ENCODE measurements around the gene FOXP1.

The FOXP1 gene

GRCh38 chr3:71585887-71586809, 2.6 kb upstream of the FOXP1 start:
- DNase-seq, result no peak

DNA sequence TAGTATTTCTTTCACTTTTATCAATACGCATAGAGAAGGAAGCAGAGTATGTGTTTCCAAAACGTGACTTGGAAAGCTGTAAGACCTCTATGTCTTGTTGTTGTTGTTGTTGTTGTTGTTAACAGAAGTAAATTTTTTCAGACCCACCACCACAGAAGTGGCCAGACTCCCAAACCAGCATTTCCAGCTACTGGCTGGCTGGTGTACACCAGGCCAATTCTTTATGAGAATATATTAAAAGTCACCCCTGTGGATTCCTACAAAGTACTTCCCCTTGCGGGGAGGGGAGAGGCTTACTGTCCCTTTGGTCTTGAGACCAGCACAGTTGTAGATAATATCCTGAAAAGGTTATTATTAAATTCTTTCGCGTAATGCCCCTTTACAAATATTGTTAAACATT, 1.6 kb upstream of the FOXP1 start:
- no peak for DNase-seq

- DNase-seq, result peak; percentile 78
Observed at GRCh38 chr3:71584394-71585011, 975 bp upstream of the FOXP1 start.

GRCh38 chr3:71582612-71583565, 639 bp downstream of the FOXP1 start:
- DNase-seq, result peak; percentile 80

GRCh38 chr3:71582036-71582611, 1.4 kb downstream of the FOXP1 start:
- no peak for DNase-seq

DNA sequence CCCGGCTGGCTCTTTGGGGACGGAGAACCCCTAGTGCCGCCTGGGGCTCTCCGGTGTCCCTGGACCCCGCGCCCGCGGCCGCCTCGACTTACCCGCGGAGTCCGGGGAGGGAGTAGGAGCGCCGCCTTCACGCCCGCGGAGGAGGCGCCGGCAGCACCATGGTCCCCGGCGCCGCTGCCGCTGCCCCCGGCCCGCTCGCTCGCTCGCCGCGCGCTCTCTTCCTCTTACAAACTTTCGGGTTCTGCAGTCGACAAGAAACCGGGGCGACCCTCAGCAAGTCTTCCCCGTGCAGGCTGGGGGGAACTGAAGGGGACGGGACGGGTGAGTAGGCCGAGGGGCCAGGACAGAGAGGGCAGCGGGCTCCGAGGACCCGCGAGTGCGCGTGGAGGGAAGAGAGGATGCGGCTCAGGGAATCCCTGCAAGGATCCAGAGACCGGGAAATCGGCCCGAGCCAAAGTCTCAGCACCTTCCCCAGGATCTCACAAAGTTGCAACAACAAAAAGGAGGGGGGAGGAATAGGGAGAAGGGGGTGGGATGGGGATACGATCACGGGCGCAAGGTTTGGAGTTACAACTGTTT, 2.0 kb downstream of the FOXP1 start:
- peak; percentile 79 for DNase-seq

DNA sequence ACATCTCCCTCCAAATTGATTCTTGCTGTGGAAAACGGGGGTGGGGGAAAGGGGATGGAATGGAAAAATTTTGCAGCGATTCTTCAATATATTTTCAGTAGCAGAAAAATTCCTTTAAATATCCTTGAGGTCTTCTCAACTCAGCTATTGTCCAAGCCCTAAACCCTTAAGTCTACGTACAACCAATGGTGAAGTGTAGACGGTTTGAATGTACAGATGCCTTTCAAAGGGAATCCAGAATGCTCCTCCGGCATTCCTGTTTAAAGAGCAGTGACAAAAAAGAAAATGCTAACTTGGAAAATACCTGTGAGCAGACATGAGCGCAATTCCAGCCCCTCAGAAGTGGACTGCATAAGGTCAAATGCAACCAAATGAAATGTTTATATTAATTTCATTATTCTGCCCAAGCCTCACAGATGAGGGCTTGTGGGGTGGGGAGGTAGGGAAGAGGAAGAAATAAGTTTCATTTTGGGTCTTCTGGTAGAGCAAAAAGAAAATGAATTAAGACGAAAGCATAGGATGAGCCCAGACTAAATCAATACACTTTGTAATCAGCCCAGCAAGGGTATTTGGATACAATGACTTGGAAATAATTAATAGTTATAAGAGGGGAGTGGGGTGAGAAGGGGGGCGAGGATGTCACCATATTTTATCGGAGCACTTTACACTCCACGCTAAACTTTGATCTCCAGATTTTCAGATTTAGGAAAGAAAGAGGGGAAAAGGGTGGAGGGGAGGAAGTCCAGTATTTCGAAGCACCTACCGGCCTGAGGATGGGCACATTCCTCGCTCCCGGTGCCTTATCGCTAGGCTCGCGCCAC, 2.7 kb downstream of the FOXP1 start:
- no peak for DNase-seq

GRCh38 chr3:71579935-71580406, 3.6 kb downstream of the FOXP1 start:
- DNase-seq, result no peak

DNA sequence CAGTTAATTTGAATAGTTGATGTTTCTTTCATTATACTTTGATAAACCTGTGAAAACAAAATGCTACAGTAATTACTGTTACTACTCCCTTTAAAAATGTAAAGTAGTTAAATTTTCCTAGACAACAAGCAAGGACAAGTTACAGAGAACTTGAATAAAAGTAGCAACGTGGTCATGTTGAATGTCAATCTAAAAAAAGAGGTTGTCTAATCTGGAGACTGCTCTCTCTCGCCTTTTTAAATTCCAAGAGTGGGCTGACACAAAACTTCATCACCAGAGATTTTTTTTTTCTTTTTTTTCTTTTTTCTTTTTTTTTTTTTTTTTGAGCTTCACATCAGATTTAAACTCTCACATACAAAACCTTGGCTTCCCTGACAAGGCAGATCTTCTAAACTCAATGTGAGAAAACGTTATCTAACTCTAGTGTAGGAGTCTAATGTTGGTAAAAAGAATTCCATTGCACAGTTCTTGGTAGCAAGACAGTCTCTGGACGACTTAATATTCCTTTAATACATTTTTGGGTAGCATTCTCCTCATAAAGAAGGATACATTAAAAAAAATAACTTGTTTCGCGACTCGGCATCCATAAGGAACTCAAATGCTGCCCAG, 4.1 kb downstream of the FOXP1 start:
- no peak for DNase-seq

- DNase-seq, result no peak
Observed at GRCh38 chr3:71578054-71578751, 5.3 kb downstream of the FOXP1 start.

DNA sequence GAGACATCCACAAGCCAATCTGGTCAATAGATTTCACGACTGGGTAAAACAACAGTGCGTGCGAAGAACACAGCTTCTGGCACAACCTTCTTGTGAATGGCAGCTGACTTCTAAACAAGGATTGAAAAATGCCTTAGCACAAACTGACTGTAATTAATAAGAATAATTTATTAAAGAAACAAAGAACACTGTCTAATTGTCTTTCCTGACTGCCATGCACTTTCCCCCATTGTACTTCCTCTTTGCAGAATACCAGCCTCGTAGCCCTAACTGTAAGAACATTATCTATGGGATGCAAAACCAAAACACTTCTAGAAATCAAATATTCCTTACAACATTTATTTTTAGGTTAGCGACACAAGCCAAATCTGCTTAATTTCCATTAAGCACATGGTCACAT, 6.5 kb downstream of the FOXP1 start:
- no peak for DNase-seq

DNA sequence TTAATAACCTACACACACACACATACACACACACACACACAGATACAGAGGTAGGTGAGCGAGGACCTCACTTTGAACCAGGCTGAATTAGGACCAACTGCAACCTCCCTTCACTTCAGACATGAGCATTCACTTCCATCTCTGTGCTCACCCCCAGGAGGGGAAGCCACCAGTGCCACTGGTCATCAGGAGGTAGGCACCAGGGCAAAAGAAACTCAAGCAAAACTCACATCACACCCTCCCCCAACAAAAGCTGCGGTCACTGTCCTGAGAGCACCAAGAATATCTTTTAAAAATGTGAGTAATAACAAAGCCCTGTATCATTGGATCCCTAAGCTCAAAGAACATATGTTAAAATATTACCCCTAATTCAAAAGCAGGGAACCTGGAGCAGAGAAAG, 8.1 kb downstream of the FOXP1 start:
- DNase-seq, result no peak

DNA sequence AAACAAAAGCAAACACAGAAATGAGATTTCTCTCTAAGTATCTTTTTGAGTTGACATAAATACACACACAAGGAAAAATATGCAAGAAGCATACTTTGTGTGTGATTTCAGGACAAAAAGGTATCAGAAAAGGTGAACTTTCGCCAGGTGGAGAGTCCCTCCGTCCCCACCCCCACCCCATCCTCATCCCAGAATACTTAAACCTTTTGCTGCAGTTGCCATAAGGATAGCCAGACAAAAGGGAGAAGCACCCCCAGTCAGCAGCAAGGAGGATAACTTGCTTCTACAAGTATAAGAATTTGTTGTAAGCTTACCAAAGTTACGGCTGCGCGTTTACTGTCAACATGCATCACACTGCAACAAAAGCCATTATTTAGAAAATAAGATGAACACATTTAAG, 10.3 kb downstream of the FOXP1 start:
- DNase-seq, result no peak

- no peak for DNase-seq
Observed at GRCh38 chr3:71570546-71570945, 13.0 kb downstream of the FOXP1 start.

DNA sequence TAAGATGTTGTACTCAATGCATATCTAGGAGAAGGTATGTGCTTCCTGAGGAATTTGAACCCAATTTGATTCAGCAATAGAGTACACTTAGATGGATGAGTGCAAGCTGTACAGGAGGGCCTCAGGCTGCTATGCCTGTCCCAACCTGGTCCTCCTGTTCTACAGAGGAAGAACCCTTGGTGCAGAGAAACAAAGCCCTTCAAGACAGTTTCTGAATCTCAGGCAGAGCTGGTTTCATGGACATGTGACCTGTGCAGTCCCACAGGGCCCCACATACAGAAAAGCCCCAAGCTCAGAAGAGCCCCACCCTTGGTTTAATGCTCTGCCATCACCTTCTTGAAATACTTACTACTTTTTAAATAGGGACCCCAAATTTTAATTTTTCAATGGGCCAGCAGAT, 15.3 kb downstream of the FOXP1 start:
- DNase-seq, result no peak

- no peak for DNase-seq
Observed at GRCh38 chr3:71566776-71567175, 16.8 kb downstream of the FOXP1 start.

DNA sequence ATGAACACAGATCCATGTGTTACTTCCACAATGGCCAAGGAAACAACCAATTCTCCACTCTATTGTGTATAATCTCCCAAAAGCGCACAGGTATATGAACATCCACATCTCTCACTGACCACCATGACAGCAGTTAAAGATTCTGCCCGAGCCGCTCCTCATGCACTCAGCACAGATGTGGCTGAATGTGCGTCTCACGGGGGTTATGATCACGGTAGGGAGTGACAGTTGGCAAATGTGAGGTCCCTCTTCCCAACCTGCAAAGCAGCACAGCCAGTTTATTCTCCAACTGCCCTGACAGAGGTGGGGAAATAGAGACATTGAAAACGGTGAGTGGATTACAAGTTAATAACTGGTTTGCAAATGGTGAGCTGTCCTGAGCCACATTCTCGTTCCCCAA, 17.6 kb downstream of the FOXP1 start:
- no peak for DNase-seq

- no peak for DNase-seq
Observed at GRCh38 chr3:71565316-71565715, 18.2 kb downstream of the FOXP1 start.

DNA sequence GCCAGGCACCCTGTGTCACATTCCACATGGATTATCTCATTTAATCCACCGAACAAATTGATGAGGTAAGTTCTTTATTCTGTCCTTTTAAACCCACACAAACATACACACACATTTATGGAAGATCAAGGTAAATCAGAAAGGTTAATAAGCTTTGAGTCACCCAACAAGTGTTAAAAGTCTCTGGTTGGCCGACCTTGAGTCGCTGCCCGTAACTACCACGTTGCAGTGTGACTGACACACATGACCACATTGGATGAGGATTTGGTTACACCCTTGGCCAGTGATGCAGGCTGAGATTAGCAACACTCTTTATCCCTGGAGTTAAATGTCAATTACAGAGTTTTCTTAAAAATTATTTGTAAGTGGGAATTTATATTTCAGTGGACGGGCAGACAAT, 19.2 kb downstream of the FOXP1 start:
- DNase-seq, result no peak

DNA sequence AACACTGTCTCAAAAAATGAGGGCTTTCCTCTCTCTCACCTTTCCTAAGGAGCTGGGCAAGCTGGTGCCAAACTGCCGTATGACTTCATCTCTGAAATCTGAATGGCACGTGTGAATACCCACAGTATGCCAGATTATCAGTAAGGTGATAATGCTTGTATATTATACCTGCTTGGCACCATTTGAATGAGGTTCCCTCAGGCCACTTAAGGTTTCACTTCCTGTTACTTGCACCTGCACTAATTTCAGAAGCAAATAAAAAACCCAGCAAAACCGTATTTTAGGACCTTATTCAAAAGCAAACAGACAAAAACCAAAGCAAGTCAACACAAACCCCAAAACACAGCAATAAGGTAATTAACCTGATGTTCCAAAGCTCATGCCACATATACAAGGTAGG, 19.7 kb downstream of the FOXP1 start:
- no peak for DNase-seq

All from right forelimb (tissue), 1 donor.